Ishikawa (cell line): ENCODE data around the gene KCTD6.

Source experiments
- CREB1 ChIP-seq: IDR thresholded peaks from 2 replicates; pipeline ENCODE4 v1.6.1; 2012; ENCODE audit warnings: low read depth
- EP300 ChIP-seq: IDR thresholded peaks from 2 replicates; pipeline ENCODE4 v1.6.1; 2012; ENCODE audit warnings: borderline replicate concordance
- TEAD4 ChIP-seq: IDR thresholded peaks from 2 replicates; pipeline ENCODE4 v1.6.1; 2012
- TF ChIP-seq, protein P1 (sequence below): IDR thresholded peaks from 2 replicates; pipeline ENCODE4 v1.6.1; 2012

DNA sequence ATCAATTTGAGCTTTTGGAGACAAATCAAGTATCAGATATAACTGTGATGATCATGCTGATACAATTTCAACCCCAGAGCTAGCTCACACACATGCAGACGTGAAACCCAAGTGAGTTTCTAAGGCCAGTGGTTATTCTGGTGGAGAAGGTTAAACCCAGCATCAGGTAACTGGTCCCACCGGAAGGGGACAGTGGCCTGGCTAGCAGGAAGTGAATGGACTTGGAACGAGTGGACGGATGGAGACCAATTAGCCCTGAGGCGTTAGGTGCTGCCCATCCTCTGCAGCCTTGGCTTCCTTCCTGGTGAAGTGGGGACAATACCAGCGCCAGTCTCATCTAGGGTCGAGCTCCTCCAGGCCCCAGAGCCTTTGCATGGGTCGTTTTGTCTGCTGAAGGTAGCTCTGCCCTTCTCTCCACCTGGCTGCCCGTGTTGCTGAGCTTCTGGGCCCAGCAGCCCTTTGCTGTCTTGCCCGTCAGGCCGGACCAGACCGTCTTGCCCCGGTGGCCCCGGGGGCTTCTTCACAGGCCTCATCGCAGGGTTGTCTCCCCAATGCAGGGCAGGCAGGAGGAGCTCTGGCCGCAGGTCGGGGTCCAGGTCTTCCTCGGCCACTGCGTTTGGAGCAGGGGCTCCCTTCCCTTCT is 915 bp upstream of the KCTD6 start:
- TF ChIP-seq CREB1 (no peak), EP300 (no peak), TEAD4 (no peak)
- TF ChIP-seq, protein P1, sequence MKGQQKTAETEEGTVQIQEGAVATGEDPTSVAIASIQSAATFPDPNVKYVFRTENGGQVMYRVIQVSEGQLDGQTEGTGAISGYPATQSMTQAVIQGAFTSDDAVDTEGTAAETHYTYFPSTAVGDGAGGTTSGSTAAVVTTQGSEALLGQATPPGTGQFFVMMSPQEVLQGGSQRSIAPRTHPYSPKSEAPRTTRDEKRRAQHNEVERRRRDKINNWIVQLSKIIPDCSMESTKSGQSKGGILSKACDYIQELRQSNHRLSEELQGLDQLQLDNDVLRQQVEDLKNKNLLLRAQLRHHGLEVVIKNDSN: no peak
